NCI-H2196 (cell line): ENCODE measurements around the gene VEPH1.

Experiments
- DNase-seq: peaks from one replicate; lab custom pipeline; 2025; ENCODE audit not compliant: unreplicated experiment; lab: John Stamatoyannopoulos, UW

The VEPH1 gene

DNA sequence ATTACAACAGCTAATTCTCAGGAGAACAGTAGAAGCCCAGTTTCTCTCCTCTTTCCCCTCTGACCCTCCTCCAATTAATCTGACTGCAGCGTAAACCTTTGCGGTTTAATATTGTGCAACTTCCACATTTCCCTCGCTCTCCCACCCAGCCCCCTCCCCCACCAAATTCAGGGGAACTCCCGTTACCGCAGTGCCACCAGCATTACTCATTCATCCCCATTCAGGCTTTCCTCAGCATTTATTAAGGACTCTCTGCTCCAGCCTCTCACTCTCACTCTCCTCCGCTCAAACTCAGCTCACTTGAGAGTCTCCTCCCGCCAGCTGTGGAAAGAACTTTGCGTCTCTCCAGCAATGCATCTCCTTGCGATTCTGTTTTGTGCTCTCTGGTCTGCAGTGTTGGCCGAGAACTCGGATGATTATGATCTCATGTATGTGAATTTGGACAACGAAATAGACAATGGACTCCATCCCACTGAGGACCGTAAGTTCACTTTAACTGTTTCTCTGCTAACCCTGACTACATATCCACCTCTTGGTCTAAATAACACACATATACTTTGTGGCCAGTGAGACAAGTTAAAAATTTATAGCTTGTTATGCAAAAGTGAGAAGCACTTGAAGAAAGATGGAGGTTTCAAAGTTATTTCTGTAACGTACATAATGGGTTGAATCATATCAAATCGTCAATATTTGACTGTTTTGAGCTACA, 66.5 kb downstream of the VEPH1 start, which contains the start of gene PTX3:
Gene PTX3 (plus strand): TSS at position 268 of the 709 bp plus-strand sequence. CDS start 84 bp downstream, at position 352.
- no peak for DNase-seq

DNA sequence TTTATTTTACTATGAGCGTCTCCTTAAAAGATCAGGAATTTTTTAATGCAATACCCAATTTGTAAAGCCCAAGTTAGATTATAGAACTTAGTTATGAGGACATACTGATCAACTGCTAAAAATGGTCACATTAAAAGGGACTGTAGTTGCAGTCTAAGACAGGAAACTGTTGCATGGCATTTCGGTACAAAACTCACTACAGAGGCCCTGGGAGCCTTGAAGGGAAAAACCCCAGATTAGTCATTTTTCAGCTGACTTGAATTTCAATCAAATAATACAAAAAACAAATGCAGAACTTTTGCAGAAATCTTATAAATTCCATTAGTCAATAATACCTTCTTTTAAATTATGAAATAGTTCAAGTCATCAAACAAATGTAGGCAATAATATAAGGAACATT, 73.5 kb downstream of the VEPH1 start:
- DNase-seq: no peak

DNA sequence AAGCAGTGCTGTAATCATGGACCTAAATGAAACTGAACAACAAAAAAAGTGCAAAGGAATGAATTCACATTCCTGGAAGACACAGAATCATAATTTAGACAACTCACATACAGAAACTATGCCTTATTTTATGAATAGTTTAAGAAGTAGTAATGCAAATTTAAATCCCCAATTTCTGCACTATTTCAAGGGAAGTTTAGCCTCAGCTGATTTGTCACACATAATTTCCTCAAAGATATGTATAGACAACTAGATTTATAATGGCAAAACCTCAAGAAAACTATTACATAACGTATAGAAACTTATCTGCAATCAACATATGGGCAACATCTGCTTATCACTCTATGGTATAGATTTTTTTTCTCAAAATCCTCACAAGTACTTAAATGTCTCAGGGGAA, 74.4 kb downstream of the VEPH1 start:
- no peak for DNase-seq

DNA sequence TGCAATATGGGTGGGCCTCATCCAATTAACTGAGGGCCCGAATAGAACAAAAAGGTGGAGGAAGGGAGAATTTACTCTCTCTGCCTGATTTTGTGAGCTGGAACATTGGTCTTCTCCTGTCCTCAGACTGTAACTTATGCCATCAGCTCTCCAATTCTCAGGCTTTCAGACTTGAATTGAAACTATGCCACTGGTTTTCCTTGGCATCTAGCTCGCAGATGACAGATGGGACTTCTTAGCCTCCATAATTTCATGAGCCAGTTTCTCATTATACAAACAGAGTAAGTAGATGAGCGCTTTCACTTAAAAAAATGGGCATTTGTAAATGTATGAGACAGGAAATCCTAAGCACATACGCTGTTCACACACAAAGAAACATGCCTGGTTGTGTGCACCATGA, 75.3 kb downstream of the VEPH1 start:
- DNase-seq: no peak

DNA sequence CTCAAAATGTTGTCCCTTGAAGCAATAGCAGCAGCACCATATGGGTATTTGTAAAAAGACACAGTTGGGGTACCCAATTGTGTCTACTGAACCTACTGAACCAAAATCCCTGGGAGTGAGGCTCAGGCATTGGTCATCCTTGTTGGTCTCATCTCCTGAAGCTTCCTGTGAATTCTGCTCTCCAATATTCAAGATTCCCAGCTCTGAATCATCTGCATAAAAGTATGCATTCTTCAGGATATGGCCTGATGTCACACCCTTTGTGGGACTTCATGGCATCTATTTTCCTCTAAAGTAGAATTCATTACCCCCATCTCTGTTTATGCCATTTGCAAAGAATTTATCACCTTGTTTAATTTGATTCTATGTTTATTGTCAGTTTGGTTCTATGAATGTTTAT, 79.9 kb downstream of the VEPH1 start:
- no peak for DNase-seq

DNA sequence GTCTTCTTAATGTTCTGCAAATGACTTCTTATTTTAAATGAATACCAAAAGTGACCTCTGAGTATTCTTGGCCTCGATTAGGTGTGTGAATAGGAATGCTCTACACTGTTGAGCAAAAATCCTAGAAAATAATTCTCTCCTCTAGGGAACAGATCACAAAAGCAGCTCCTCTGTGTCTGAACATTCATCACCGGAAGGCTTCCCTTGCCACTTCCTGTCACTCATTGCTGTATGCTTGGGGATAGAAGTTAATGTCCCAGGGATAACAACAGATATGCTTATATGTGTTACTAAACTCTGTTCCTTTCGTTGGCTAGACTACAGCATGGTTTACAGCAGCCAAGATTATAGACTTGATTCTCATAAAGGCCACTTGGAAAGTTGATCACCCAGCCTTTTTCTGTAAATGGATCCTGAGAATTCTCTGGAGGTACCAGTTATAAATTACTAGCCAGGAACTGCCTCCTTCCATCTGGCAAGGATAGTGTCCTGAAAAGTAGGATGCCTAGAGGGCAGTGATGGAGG, 82.5 kb downstream of the VEPH1 start:
- DNase-seq: no peak

- no peak for DNase-seq
These were observed 85.1 kb downstream of the VEPH1 start for GRCh38 chr3:157418104-157418503.

DNA sequence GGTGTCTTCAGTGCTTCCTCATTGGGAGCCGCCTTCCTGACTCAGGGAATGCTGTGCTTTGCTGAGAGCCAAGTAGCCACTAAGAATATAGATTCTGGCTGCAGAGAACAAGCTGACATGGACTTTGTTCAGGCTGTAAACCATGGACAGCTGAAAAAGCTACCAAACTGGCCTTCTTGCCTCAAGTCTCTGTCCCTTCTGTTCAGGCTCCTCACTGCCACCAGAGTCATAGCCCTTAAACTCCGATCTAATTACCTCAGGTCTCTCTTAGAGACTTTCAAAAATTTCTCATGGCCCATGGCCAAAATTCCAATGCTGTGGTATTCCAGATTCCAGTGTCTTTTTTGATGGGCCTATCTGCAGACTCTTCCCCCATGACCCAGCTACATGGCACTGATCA, 86.0 kb downstream of the VEPH1 start:
- no peak for DNase-seq

DNA sequence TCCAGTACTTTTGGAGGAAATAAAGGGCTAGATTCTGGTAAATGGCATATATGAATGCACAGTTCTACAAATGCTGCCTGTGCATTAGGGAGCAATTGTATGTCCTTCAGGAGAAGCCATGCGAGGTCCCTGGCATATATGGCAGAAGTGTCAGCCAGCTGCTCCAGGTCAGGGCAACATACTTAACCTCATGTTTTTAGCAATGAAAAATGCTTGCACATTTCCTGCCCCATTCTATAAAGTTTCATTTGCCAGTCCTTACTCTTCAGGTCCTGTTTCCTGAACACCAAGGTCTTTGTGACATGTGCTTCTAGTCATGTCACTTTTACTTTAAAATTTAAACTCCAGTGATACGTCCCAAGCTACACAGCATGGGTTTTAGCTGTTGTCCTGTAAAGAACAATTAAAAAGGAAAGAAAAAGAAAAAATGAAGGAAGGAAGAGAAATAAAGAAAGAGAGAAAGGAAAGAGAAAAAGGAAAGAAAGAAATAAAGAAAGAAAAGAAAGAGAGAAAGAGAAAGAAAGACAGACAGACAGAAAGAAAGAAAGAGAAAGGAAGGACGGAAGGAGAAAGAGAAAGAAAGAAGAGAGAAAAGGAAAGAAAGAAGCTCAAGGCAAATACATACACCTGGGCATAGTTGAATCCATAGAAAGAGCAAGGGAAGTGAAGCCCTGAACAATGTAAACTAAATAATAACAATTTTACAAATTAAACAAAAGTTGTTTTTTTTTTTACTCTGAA, 86.7 kb downstream of the VEPH1 start:
- no peak for DNase-seq

GRCh38 chr3:157414861-157415260, 88.4 kb downstream of the VEPH1 start:
- no peak for DNase-seq

DNA sequence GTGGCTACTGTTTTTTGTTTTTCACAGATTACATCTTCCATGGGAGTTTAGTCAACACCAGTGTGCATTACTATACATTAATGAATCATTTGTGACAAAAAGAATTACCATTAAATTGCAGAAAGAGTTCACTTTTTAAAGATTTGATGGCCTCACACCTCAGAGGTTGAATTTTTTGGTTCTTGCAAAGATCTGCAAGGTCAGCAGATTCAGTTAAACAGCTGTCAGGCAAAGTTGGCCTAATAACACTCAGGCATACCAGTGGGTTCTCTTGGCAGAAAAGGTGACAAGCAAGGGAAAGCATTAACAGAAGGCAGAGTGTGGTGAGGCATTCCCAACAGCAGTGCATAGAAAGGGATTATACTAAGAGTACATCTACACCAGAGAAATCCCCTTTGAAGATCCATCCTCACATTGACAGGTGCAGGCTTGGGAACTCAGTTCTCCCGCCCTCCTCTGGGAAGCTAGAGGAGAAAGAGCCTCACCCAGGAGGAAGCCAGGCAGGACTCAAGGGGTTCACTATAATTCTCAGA, 90.8 kb downstream of the VEPH1 start:
- DNase-seq: no peak

DNA sequence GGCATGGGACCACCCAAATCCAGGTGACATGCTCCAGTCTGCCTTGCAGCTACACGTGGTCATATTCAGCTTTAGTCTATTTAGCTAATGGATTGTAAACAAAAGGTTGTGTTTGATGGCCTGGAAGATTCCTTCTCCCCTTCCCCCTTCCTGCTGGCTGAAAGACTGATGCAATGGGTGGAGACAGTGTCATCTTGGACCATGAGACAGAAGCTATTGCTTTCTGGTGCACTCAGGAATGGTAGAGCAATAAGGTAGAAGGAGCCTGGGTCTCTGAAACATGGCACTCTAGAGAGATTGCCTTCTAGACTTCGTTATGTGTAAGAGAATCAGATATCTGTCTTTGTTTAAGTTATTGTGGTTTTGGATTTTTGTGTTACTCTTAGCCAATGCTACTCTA, 92.3 kb downstream of the VEPH1 start:
- DNase-seq: no peak

DNA sequence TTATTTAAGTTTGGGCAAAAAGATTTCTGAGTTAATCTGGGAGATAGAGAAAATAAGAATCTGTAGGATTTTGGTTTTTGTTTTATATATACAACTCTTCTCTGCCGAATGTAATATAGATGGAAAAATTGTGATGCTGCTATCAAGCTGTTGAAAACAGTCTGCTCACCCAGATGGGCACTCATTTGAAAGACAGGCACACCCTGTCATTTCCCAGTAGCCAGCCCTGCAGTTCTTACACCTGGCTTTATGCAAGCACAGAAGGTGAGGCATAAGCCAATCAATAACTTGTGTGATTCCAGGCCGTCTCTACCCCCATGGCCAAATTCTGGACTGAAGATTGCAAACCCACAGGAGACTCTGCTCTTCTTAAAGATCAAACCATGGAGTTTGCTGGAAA, 93.7 kb downstream of the VEPH1 start:
- DNase-seq: no peak

DNA sequence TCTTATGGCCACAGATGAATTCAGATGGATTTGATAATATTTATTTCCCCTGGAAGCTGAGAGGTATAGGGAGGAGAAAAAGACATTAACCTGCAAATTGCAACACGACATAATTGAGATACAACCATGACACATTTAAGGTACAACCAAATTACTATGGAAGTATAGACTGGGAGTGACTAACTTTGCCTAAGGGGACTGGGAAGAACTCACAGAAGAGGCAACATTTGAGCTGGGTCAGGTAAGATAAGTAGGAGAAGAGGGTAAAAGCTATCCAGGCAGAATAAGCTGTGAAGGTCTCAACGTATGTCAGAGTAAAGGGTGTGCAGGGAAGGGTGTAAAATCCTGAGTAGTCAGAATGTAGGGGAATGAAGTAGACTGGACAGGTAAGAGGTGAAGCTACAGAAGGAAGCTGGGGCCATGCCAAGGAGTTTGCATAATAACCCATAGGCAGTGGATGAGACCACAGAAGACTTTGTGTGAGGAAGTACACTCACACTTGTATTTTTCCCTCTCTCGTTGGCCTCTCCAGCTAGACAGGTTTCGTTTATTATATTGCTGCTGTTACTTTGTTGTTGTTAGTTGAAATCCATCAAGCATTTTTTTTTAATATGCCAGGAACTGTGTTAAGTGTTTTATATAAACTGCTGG, 94.6 kb downstream of the VEPH1 start:
- no peak for DNase-seq

DNA sequence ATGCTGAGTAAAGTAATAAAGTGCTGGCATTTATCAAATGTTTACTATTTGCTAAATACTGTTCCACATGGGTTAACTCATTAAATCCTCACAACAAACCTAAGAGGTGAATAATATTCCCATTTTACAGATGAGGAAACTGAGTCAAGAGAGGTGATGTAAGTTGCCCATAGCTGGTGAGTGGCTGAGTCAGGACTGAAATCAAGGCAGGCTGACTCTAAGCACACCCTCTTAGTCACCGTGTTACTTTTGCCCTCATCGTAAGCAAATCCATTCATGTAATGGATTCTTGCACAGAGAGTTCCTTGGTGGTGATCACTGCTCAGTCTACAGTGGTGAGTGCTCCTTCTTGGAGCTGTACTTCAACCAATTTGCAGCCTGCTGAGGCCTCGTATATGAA, 95.4 kb downstream of the VEPH1 start:
- DNase-seq: no peak

GRCh38 chr3:157406394-157406793, 96.8 kb downstream of the VEPH1 start:
- DNase-seq: no peak

GRCh38 chr3:157405457-157405856, 97.8 kb downstream of the VEPH1 start:
- no peak for DNase-seq

GRCh38 chr3:157404381-157404780, 98.8 kb downstream of the VEPH1 start:
- no peak for DNase-seq

GRCh38 chr3:157398598-157398997, 104.6 kb downstream of the VEPH1 start:
- DNase-seq: no peak

- no peak for DNase-seq
These were observed 108.8 kb downstream of the VEPH1 start for GRCh38 chr3:157394411-157394810.

- no peak for DNase-seq
These were observed 110.1 kb downstream of the VEPH1 start for GRCh38 chr3:157393113-157393512.

- no peak for DNase-seq
These were observed 111.1 kb downstream of the VEPH1 start for GRCh38 chr3:157392104-157392503.
